Astrocyte (in vitro differentiated cells and primary cell): ENCODE data around the gene FCHO1. TPM values are rescaled to one million over a fixed set of nuclear protein-coding genes. Genes with fewer than 3 reads are reported as not detected.

Source experiments
- DNase-seq: peaks from one replicate; pipeline ENCODE4 v3.0.0-alpha.2; 2010; ENCODE audit warnings: low read depth
- FAIRE-seq: peaks from 2 replicates; lab custom pipeline; 2011; peaks lifted over from hg19 to GRCh38; lab: Jason Lieb, UNC
- H2AFZ ChIP-seq: 2 replicates; pipeline ENCODE4 v1.6.0; 2012; ENCODE audit warnings: low read depth, low read length, inconsistent platforms
- H3K27ac ChIP-seq: 2 replicates; pipeline ENCODE4 v1.5.1; 2011; ENCODE audit warnings: low read depth, low read length, inconsistent platforms
- H3K27me3 ChIP-seq: 2 replicates; pipeline ENCODE4 v1.6.0; 2011; ENCODE audit warnings: low read length, inconsistent platforms; ENCODE audit not compliant: insufficient read depth
- H3K36me3 ChIP-seq: 2 replicates; pipeline ENCODE4 v1.5.1; 2011; ENCODE audit warnings: low read length, inconsistent platforms; ENCODE audit not compliant: insufficient read depth
- H3K4me1 ChIP-seq: 2 replicates; pipeline ENCODE4 v1.5.1; 2011; ENCODE audit warnings: low read length, inconsistent platforms; ENCODE audit not compliant: insufficient read depth
- H3K4me2 ChIP-seq: 2 replicates; pipeline ENCODE4 v1.6.0; 2012; ENCODE audit warnings: low read length, inconsistent platforms
- H3K4me3 ChIP-seq: 2 replicates; pipeline ENCODE4 v1.5.1; 2011; ENCODE audit warnings: low read depth, mild to moderate bottlenecking, low read length, inconsistent platforms; ENCODE audit not compliant: insufficient read depth
- H3K79me2 ChIP-seq: 2 replicates; pipeline ENCODE4 v1.6.0; 2012; ENCODE audit warnings: mild to moderate bottlenecking, low read length, inconsistent platforms; ENCODE audit not compliant: insufficient read depth
- H3K9ac ChIP-seq: 2 replicates; pipeline ENCODE4 v1.6.0; 2012; ENCODE audit warnings: mild to moderate bottlenecking, low read length, inconsistent platforms
- H3K9me3 ChIP-seq: 2 replicates; pipeline ENCODE4 v1.5.1; 2012; ENCODE audit warnings: low read depth, mild to moderate bottlenecking, low read length, inconsistent platforms; ENCODE audit not compliant: insufficient read depth
- H4K20me1 ChIP-seq: 2 replicates; pipeline ENCODE4 v1.6.0; 2012; ENCODE audit warnings: low read length, inconsistent platforms; ENCODE audit not compliant: insufficient read depth
- H3K27ac Mint-ChIP-seq: one replicate; pipeline ENCODE4 v1.8.0; 2021; ENCODE audit warnings: mild to moderate bottlenecking, mixed read lengths; ENCODE audit not compliant: unreplicated experiment
- H3K27me3 Mint-ChIP-seq: one replicate; pipeline ENCODE4 v1.8.0; 2021; ENCODE audit warnings: low read depth, mixed read lengths; ENCODE audit not compliant: unreplicated experiment
- H3K36me3 Mint-ChIP-seq: one replicate; pipeline ENCODE4 v1.8.0; 2021; ENCODE audit warnings: low read depth, mixed read lengths; ENCODE audit not compliant: unreplicated experiment
- H3K4me1 Mint-ChIP-seq: one replicate; pipeline ENCODE4 v1.8.0; 2021; ENCODE audit warnings: low read depth, mixed read lengths; ENCODE audit not compliant: unreplicated experiment
- H3K4me3 Mint-ChIP-seq: one replicate; pipeline ENCODE4 v1.8.0; 2021; ENCODE audit warnings: mild to moderate bottlenecking, moderate library complexity, mixed read lengths; ENCODE audit not compliant: unreplicated experiment
- H3K9me3 Mint-ChIP-seq: one replicate; pipeline ENCODE4 v1.8.0; 2021; ENCODE audit warnings: mild to moderate bottlenecking, mixed read lengths; ENCODE audit not compliant: unreplicated experiment
- CTCF ChIP-seq: IDR thresholded peaks from 2 replicates; pipeline ENCODE4 v1.5.1; 2011; ENCODE audit warnings: low read depth, mild to moderate bottlenecking, inconsistent platforms, low read length, moderate library complexity; ENCODE audit not compliant: insufficient read depth
- EZH2 ChIP-seq: IDR thresholded peaks from 2 replicates; pipeline ENCODE4 v1.6.1; 2012; ENCODE audit warnings: mild to moderate bottlenecking, low read length, inconsistent platforms; ENCODE audit not compliant: insufficient read depth
- total RNA-seq: library from RNA; stranded (reverse); gene quantifications from 2 replicates; pipeline ENCODE4 v1.2.1, GENCODE V29; 2021

FCHO1 gene
- total RNA-seq, 1 donor from 2014 or later: 2.0 TPM

GRCh38 chr19:17718550-17718946, 32.7 kb upstream of the FCHO1 start:
- Histone ChIP-seq H3K4me2 (no peak overlapping the region), H3K9me3 (no peaks in the 10 kb centered on the region), H3K9ac (no peak overlapping the region), H3K79me2 (peaks cover 42% of the 10 kb centered on the region), H4K20me1 (peaks cover 33% of the 10 kb centered on the region), H3K27ac (no peak overlapping the region), H3K27me3 (no peaks in the 10 kb centered on the region), H3K4me3 (no peak overlapping the region), H3K4me1 (peaks cover 24% of the 10 kb centered on the region), H2AFZ (no peak overlapping the region), H3K36me3 (no peaks in the 10 kb centered on the region)
- Mint-ChIP-seq H3K27ac (no peak overlapping the region), H3K4me3 (peak overlapping the region; percentile 87), H3K9me3 (no peaks in the 10 kb centered on the region), H3K4me1 (peaks cover 24% of the 10 kb centered on the region), H3K27me3 (no peaks in the 10 kb centered on the region), H3K36me3 (peaks cover 4% of the 10 kb centered on the region)
- no peak for DNase-seq
- no peak for FAIRE-seq
- no peak for TF ChIP-seq EZH2
- no peak for TF ChIP-seq CTCF

DNA sequence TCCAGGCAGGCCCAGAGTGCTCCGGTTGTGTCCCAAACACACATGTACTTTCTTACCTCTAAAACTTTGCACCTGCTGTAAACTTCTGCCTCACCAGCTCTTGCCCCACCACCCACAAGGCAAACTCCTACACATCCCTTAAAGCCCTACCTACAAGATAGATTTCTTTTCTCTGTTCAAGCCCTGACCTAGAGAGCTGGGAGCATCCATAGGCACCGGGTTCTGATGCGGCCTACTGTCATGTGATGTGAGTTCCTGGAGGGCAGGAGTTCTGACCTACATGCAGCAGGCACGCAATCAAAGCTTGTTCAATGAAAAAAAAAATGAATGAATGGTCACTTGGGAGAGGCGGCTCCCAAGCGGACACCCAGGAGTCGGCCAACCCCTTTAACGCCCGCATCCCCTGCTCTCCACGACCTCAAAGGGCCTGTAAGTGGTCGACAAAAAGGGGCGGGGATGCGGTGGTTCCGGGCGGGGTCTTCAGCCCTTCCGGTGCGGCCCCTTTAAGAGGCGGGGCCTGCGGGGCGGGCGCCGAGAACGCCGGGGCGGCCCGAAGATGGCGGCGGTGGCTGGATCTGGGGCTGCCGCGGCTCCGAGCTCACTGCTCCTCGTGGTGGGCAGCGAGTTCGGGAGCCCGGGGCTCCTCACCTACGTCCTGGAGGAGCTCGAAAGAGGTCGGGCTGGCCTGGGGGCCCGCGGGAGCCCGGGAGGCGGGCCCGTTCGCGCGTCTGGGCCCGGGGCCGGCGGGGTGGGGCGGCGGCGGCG, 32.1 kb upstream of the FCHO1 start, which contains the start of gene MAP1S:
TSS of gene MAP1S (plus strand) at position 534 of the 765 bp plus-strand sequence. CDS start at position 557, 23 bp downstream.
- H2AFZ ChIP-seq: peak within 1 kb of the TSS; percentile 80
- H3K9ac ChIP-seq: peak within 1 kb of the TSS; percentile 83
- DNase-seq: peak; percentile 17
- no peaks in the 10 kb centered on the region for H3K27me3 Mint-ChIP-seq
- H3K79me2 ChIP-seq: peaks cover 48% of the 10 kb centered on the region
- H4K20me1 ChIP-seq: peaks cover 37% of the 10 kb centered on the region
- no peak for FAIRE-seq
- peaks cover 4% of the 10 kb centered on the region for H3K36me3 Mint-ChIP-seq
- H3K9me3 ChIP-seq: no peaks in the 10 kb centered on the region
- H3K4me1 ChIP-seq: peaks cover 24% of the 10 kb centered on the region
- no peaks in the 10 kb centered on the region for H3K36me3 ChIP-seq
- H3K4me1 Mint-ChIP-seq: peaks cover 24% of the 10 kb centered on the region
- no peaks in the 10 kb centered on the region for H3K27me3 ChIP-seq
- H3K4me3 Mint-ChIP-seq: peak within 1 kb of the TSS; percentile 93
- peak within 1 kb of the TSS; percentile 80 for H3K4me3 ChIP-seq
- H3K27ac Mint-ChIP-seq: peak within 1 kb of the TSS; percentile 80
- peak within 1 kb of the TSS; percentile 99 for H3K4me2 ChIP-seq
- H3K9me3 Mint-ChIP-seq: no peaks in the 10 kb centered on the region
- peak within 1 kb of the TSS; percentile 45 for H3K27ac ChIP-seq
- TF ChIP-seq CTCF (no peak), EZH2 (no peak)
